ENCODE measurements around the gene OPRPN. TPM values are rescaled to one million over a fixed set of nuclear protein-coding genes. Genes with fewer than 3 reads are reported as not detected.

Gene OPRPN
- total and polyA plus RNA-seq, 4 donors, result not detected

GRCh38 chr4:70392057-70392776 lies 5.5 kb upstream of the OPRPN start:
- Histone ChIP-seq H3K4me1 (ENCODE audit: control insufficient read depth in 5 of 5, insufficient read depth in 5 of 5, low read length in 5 of 5) (no peaks in the 10 kb centered on the region), H3K9me3 (ENCODE audit: control insufficient read depth in 4 of 4, insufficient read depth in 3 of 4, low read length in 3 of 4) (no peaks in the 10 kb centered on the region), H3K36me3 (ENCODE audit: control insufficient read depth in 4 of 4, insufficient read depth in 4 of 4, low read length in 4 of 4) (no peaks in the 10 kb centered on the region), H3K9ac (ENCODE audit: insufficient read depth in 1 of 2, low read length in 2 of 2) (no peak overlapping the region), H3K27ac (ENCODE audit: low read depth in 1 of 2, low read length in 1 of 2) (no peak overlapping the region), H3K27me3 (ENCODE audit: control insufficient read depth in 3 of 3, insufficient read depth in 3 of 3, low read length in 2 of 3) (no peaks in the 10 kb centered on the region), H3K4me3 (no peak overlapping the region)
- ATAC-seq (ENCODE audit: insufficient read depth, low FRiP score) (no peak), DNase-seq (peak in 2 of 3 donors; percentile 8 to 19)
- 67 to 74% methylated on average over 2 of the region's 2 CpGs for WGBS, 2 donors
- TF ChIP-seq CTCF (IDR thresholded peaks at IDR 0.05; ENCODE audit: control extremely low read depth, extremely low read depth), result no peak

- H3K27ac ChIP-seq (ENCODE audit: low read depth in 1 of 2, low read length in 1 of 2), result no peak overlapping the region
- H3K9ac ChIP-seq (ENCODE audit: insufficient read depth in 1 of 2, low read length in 2 of 2), result no peak overlapping the region
- H3K4me1 ChIP-seq (ENCODE audit: control insufficient read depth in 5 of 5, insufficient read depth in 5 of 5, low read length in 5 of 5), result no peaks in the 10 kb centered on the region
- H3K27me3 ChIP-seq (ENCODE audit: control insufficient read depth in 3 of 3, insufficient read depth in 3 of 3, low read length in 2 of 3), result no peaks in the 10 kb centered on the region
- H3K4me3 ChIP-seq, result no peak overlapping the region
- no peak for ATAC-seq (ENCODE audit: insufficient read depth, low FRiP score)
- no peak for DNase-seq
- no peaks in the 10 kb centered on the region for H3K36me3 ChIP-seq (ENCODE audit: control insufficient read depth in 4 of 4, insufficient read depth in 4 of 4, low read length in 4 of 4)
- no peak for TF ChIP-seq CTCF (IDR thresholded peaks at IDR 0.05; ENCODE audit: control extremely low read depth, extremely low read depth)
- WGBS, 2 donors, result 93 to 96% methylated on average over 1 of the region's 1 CpG
- H3K9me3 ChIP-seq (ENCODE audit: control insufficient read depth in 4 of 4, insufficient read depth in 3 of 4, low read length in 3 of 4), result no peaks in the 10 kb centered on the region
These were observed 1.6 kb downstream of the OPRPN start for GRCh38 chr4:70399319-70399718.

DNA sequence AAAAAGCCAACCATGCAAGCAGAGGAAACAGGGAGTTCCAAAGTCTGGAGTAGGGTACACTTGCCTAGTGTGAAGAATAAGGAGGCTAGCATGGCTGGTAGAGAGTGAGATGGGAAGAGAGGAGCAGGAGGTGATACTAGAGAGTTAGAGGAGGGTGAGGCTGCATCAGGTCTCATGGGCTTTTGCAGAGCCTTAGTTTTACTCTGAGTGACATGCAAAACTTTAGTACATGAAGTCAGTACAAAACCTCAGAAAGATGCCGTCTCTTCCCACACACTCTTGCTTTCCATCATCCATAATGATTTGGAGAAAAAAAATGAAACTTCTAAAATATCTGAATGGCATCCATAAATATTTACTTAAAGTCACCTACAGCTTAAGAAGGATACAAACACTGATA lies 5.0 kb downstream of the OPRPN start:
- Histone ChIP-seq H3K9me3 (ENCODE audit: control insufficient read depth in 4 of 4, insufficient read depth in 3 of 4, low read length in 3 of 4) (peaks cover 0 to under 1% (median 0%) of the 10 kb centered on the region in 4 donors), H3K27me3 (ENCODE audit: control insufficient read depth in 3 of 3, insufficient read depth in 3 of 3, low read length in 2 of 3) (no peaks in the 10 kb centered on the region), H3K27ac (ENCODE audit: low read depth in 1 of 2, low read length in 1 of 2) (no peak overlapping the region), H3K4me3 (no peak overlapping the region), H3K9ac (ENCODE audit: insufficient read depth in 1 of 2, low read length in 2 of 2) (no peak overlapping the region), H3K36me3 (ENCODE audit: control insufficient read depth in 4 of 4, insufficient read depth in 4 of 4, low read length in 4 of 4) (no peaks in the 10 kb centered on the region), H3K4me1 (ENCODE audit: control insufficient read depth in 5 of 5, insufficient read depth in 5 of 5, low read length in 5 of 5) (no peaks in the 10 kb centered on the region)
- 73 to 86% methylated on average over 1 of the region's 1 CpG for WGBS, 2 donors
- ATAC-seq (ENCODE audit: insufficient read depth, low FRiP score) (no peak), DNase-seq (no peak)
- no peak for TF ChIP-seq CTCF (IDR thresholded peaks at IDR 0.05; ENCODE audit: control extremely low read depth, extremely low read depth)

- Histone ChIP-seq H3K4me1 (ENCODE audit: control insufficient read depth in 5 of 5, insufficient read depth in 5 of 5, low read length in 5 of 5) (no peaks in the 10 kb centered on the region), H3K9ac (ENCODE audit: insufficient read depth in 1 of 2, low read length in 2 of 2) (no peak overlapping the region), H3K36me3 (ENCODE audit: control insufficient read depth in 4 of 4, insufficient read depth in 4 of 4, low read length in 4 of 4) (no peaks in the 10 kb centered on the region), H3K4me3 (no peak overlapping the region), H3K27ac (ENCODE audit: low read depth in 1 of 2, low read length in 1 of 2) (no peak overlapping the region), H3K9me3 (ENCODE audit: control insufficient read depth in 4 of 4, insufficient read depth in 3 of 4, low read length in 3 of 4) (peaks cover 0 to 4% (median 0%) of the 10 kb centered on the region in 4 donors), H3K27me3 (ENCODE audit: control insufficient read depth in 3 of 3, insufficient read depth in 3 of 3, low read length in 2 of 3) (no peaks in the 10 kb centered on the region)
- ATAC-seq (ENCODE audit: insufficient read depth, low FRiP score) (no peak), DNase-seq (no peak)
- 74 to 76% methylated on average over 6 of the region's 6 CpGs for WGBS, 2 donors
- TF ChIP-seq CTCF (IDR thresholded peaks at IDR 0.05; ENCODE audit: control extremely low read depth, extremely low read depth), result no peak
These were observed 8.0 kb downstream of the OPRPN start for GRCh38 chr4:70405765-70406164.
